Fibroblast of skin of right quadriceps (primary cell): ENCODE results near the gene LMBR1.
"Not testable (repeated sequence)": the region's sequence is repeated elsewhere in the genome, so short reads cannot be mapped to it uniquely, and the experiment has no call there.

Source experiments
- DNase-seq: peaks from one replicate; pipeline ENCODE4 v3.0.0-alpha.2; 2013

LMBR1 gene

GRCh38 chr7:156651474-156651873, 241.5 kb downstream of the LMBR1 start:
- no peak for DNase-seq

GRCh38 chr7:156650042-156650441, 242.9 kb downstream of the LMBR1 start:
- DNase-seq, result no peak

GRCh38 chr7:156647330-156647729, 245.7 kb downstream of the LMBR1 start:
- DNase-seq, result not testable (repeated sequence)

GRCh38 chr7:156642306-156643045, 250.5 kb downstream of the LMBR1 start:
- DNase-seq, result no peak

GRCh38 chr7:156640949-156641485, 252.0 kb downstream of the LMBR1 start:
- peak; percentile 37 for DNase-seq

- DNase-seq, result peak; percentile 92
These were observed 252.6 kb downstream of the LMBR1 start, which contains the start of gene RNF32 for GRCh38 chr7:156640257-156640948. Gene RNF32 (plus strand): TSS chr7:156640774. CDS start chr7:156643878, 3,104 bp downstream.

GRCh38 chr7:156639426-156640256, 253.3 kb downstream of the LMBR1 start:
- DNase-seq, result peak; percentile 10

- DNase-seq, result no peak
These were observed 254.4 kb downstream of the LMBR1 start for GRCh38 chr7:156638443-156639077.

GRCh38 chr7:156637093-156637492, 255.9 kb downstream of the LMBR1 start:
- DNase-seq, result not testable (repeated sequence)

- DNase-seq, result no peak
These were observed 257.2 kb downstream of the LMBR1 start for GRCh38 chr7:156635529-156636385.

GRCh38 chr7:156634117-156634516, 258.9 kb downstream of the LMBR1 start:
- DNase-seq, result no peak

- DNase-seq, result no peak
These were observed 263.1 kb downstream of the LMBR1 start for GRCh38 chr7:156629873-156630272.

- DNase-seq, result no peak
These were observed 264.4 kb downstream of the LMBR1 start for GRCh38 chr7:156628562-156628961.
